Stomach (tissue), 4 donors: ENCODE data around the gene MZT2A.
"Not testable (repeated sequence)": the region's sequence is repeated elsewhere in the genome, so short reads cannot be mapped to it uniquely, and the experiment has no call there.

Experiments
- POLR2A ChIP-seq, 4 donors: fragments of 450-650 bp; IDR thresholded peaks; one replicate each; pipeline ENCODE4 v1.6.1; 2016; ENCODE audit warnings: antibody characterized with exemption in 4 of 4, control low read depth in 2 of 4, mild to moderate bottlenecking in 1 of 4, moderate library complexity in 1 of 4
- TF ChIP-seq, protein P1 (sequence below), 7 experiments: fragments of 450-650 bp in 4 of 7; fragments of 200-600 bp in 3 of 7; sonication (generic) in 3 of 7; IDR thresholded peaks; one replicate each; pipeline ENCODE4 v1.5.1; 2016 to 2019; ENCODE audit warnings: antibody characterized with exemption in 7 of 7, control low read depth in 2 of 7, mild to moderate bottlenecking in 1 of 7

DNA sequence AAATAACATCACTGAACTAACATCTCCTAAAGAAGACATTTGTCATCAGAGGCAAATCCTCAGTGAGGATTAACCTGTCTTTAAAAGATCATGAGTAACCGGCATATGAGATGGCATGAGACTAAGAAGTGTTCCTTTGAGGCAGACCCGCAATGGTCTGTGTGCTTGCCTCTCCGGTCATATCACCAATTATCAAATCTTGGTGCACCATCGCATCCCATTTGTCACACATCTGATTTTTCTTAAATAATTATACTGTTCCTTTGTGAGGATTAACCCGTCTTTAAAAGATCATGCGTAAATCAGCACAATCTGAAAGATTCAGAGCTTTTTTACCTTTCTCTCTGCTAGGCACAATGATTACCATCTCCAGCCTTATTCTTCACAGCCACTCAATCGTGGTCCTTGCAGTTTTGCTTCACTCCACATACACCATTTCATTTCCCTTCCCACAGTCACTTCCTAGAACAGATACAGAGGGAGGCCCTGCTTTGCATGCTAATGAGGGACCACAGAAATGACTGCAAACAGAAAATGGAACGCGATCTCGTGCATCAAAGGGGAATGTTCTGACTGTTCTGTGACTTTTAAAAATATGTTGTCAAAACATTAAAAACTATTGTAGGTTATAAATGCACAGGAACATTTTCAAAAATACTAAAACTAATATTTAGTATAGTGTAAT lies 40.8 kb downstream of the MZT2A start:
- TF ChIP-seq, protein P1, sequence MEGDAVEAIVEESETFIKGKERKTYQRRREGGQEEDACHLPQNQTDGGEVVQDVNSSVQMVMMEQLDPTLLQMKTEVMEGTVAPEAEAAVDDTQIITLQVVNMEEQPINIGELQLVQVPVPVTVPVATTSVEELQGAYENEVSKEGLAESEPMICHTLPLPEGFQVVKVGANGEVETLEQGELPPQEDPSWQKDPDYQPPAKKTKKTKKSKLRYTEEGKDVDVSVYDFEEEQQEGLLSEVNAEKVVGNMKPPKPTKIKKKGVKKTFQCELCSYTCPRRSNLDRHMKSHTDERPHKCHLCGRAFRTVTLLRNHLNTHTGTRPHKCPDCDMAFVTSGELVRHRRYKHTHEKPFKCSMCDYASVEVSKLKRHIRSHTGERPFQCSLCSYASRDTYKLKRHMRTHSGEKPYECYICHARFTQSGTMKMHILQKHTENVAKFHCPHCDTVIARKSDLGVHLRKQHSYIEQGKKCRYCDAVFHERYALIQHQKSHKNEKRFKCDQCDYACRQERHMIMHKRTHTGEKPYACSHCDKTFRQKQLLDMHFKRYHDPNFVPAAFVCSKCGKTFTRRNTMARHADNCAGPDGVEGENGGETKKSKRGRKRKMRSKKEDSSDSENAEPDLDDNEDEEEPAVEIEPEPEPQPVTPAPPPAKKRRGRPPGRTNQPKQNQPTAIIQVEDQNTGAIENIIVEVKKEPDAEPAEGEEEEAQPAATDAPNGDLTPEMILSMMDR (IDR thresholded peaks at IDR 0.05): not testable (repeated sequence)
- not testable (repeated sequence) for TF ChIP-seq POLR2A (IDR thresholded peaks at IDR 0.05)
